ENCODE results near the gene TBC1D17.

DNA sequence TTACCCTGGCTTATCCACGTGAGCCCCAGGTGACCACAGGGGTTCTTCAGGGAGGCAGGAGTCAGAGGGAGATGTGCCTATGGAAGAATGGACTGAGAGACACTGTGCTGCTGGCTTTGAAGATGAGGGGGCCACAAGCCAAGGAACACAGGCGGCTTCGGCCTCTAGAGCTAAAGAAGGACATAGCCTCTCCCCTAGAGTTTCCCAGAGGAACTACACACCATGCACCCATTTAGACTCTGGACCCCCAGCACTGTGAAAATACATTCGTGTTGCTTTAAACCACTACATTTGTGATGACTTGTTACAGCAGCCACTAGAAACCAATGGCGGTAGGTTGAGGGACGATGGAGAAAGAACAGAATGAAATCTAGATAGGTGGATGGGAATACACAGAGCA, 37.8 kb downstream of the TBC1D17 start:
- no peak for TF ChIP-seq CEBPB (IDR thresholded peaks at IDR 0.05; ENCODE audit: borderline replicate concordance in 1 of 2, low read depth in 2 of 2, low read length in 2 of 2)
- TF ChIP-seq EZH2 (IDR thresholded peaks at IDR 0.05; ENCODE audit: borderline replicate concordance, control insufficient read depth, low read depth, low read length), result no peak
- no peak for TF ChIP-seq NFYB (IDR thresholded peaks at IDR 0.05; ENCODE audit: insufficient read depth, low read depth, low read length)
- TF ChIP-seq RAD21 (IDR thresholded peaks at IDR 0.05; ENCODE audit: insufficient read depth, low read depth, low read length), result no peak
- TF ChIP-seq EGR1 (IDR thresholded peaks at IDR 0.05; ENCODE audit: borderline replicate concordance in 1 of 2, low read depth in 2 of 2, low read length in 2 of 2), result no peak
- TF ChIP-seq, protein P1, sequence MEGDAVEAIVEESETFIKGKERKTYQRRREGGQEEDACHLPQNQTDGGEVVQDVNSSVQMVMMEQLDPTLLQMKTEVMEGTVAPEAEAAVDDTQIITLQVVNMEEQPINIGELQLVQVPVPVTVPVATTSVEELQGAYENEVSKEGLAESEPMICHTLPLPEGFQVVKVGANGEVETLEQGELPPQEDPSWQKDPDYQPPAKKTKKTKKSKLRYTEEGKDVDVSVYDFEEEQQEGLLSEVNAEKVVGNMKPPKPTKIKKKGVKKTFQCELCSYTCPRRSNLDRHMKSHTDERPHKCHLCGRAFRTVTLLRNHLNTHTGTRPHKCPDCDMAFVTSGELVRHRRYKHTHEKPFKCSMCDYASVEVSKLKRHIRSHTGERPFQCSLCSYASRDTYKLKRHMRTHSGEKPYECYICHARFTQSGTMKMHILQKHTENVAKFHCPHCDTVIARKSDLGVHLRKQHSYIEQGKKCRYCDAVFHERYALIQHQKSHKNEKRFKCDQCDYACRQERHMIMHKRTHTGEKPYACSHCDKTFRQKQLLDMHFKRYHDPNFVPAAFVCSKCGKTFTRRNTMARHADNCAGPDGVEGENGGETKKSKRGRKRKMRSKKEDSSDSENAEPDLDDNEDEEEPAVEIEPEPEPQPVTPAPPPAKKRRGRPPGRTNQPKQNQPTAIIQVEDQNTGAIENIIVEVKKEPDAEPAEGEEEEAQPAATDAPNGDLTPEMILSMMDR (IDR thresholded peaks at IDR 0.05 in 2 of 3, conservative IDR thresholded peaks at IDR 0.05 in 1 of 3; ENCODE audit: control insufficient read depth in 2 of 3, extremely low read depth in 1 of 3, insufficient read depth in 1 of 3, low read depth in 3 of 3, low read length in 3 of 3), result 0 out of 6 replicates have a peak, but pooled peaks of 2 of the 3 experiments have one; percentile 12 to 13
- TF ChIP-seq PAX5 (IDR thresholded peaks at IDR 0.05; ENCODE audit: borderline replicate concordance, low read depth, low read length), result no peak
- no peak for TF ChIP-seq RB1 (IDR thresholded peaks at IDR 0.05; ENCODE audit: borderline replicate concordance)
- TF ChIP-seq BCL11A (IDR thresholded peaks at IDR 0.05; ENCODE audit: low read depth, low read length), result no peak
- no peak for TF ChIP-seq BMI1 (IDR thresholded peaks at IDR 0.05; ENCODE audit: borderline replicate concordance)
- TF ChIP-seq, protein P2, sequence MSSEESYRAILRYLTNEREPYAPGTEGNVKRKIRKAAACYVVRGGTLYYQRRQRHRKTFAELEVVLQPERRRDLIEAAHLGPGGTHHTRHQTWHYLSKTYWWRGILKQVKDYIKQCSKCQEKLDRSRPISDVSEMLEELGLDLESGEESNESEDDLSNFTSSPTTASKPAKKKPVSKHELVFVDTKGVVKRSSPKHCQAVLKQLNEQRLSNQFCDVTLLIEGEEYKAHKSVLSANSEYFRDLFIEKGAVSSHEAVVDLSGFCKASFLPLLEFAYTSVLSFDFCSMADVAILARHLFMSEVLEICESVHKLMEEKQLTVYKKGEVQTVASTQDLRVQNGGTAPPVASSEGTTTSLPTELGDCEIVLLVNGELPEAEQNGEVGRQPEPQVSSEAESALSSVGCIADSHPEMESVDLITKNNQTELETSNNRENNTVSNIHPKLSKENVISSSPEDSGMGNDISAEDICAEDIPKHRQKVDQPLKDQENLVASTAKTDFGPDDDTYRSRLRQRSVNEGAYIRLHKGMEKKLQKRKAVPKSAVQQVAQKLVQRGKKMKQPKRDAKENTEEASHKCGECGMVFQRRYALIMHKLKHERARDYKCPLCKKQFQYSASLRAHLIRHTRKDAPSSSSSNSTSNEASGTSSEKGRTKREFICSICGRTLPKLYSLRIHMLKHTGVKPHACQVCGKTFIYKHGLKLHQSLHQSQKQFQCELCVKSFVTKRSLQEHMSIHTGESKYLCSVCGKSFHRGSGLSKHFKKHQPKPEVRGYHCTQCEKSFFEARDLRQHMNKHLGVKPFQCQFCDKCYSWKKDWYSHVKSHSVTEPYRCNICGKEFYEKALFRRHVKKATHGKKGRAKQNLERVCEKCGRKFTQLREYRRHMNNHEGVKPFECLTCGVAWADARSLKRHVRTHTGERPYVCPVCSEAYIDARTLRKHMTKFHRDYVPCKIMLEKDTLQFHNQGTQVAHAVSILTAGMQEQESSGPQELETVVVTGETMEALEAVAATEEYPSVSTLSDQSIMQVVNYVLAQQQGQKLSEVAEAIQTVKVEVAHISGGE (CRISPR knock-in tag; IDR thresholded peaks at IDR 0.05), result no peak
- TF ChIP-seq, protein P3, sequence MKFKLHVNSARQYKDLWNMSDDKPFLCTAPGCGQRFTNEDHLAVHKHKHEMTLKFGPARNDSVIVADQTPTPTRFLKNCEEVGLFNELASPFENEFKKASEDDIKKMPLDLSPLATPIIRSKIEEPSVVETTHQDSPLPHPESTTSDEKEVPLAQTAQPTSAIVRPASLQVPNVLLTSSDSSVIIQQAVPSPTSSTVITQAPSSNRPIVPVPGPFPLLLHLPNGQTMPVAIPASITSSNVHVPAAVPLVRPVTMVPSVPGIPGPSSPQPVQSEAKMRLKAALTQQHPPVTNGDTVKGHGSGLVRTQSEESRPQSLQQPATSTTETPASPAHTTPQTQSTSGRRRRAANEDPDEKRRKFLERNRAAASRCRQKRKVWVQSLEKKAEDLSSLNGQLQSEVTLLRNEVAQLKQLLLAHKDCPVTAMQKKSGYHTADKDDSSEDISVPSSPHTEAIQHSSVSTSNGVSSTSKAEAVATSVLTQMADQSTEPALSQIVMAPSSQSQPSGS (IDR thresholded peaks at IDR 0.05; ENCODE audit: low read length), result no peak
- TF ChIP-seq SP1 (IDR thresholded peaks at IDR 0.05; ENCODE audit: low read depth, low read length), result no peak
- TF ChIP-seq, protein P4, sequence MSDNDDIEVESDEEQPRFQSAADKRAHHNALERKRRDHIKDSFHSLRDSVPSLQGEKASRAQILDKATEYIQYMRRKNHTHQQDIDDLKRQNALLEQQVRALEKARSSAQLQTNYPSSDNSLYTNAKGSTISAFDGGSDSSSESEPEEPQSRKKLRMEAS (IDR thresholded peaks at IDR 0.05; ENCODE audit: low read depth, low read length), result no peak
